ENCODE results near the gene CLSTN2. TPM values are rescaled to one million over a fixed set of nuclear protein-coding genes. Genes with fewer than 3 reads are reported as not detected.

CLSTN2 gene
- total and polyA plus RNA-seq, 2 of the 13 experiments (the other 11 are each of a cell fraction or from before 2014, with no cell fraction given), result not detected

DNA sequence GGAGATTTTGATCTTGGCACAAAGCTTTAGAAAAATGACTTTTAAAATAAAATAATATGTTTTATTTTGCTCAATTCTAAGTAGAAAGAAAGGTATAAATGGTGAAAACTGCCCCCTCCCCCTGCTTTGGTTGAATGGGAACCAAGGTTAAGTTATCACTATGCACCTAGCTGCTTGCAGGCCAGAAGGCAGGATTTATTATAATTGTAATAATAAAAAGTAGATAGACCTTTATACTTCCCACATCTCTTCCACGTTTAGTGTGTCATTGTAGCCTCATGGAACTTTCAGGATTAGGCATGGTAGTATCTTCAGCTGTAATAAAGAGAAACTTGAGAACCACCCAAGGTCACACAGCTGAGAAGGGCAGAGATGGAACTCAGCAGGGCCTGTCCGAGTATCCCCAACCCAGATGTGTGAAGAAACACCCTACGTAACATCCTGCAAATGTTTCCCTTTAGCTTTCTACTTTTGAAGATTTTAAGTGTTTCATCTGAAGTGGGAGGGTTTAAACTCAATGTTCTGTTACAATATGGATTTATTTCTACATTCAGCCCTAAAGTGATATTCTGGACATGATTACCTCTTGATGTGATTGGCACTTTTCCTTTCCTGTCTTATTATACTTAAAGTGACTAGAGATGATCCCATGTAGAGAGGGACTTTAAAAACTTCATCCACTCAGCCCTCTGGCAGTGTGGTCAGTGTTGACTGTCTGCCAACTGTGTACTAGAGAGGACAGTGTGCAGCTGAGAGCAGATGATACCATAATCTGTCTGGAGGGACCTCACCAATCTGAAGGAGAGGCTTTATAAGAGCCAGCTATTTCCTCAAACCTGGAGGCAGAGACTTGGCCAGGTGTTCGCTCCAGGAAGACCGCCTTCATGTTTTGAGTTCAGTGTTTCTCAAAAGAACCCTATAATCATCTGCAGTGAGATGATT, 460.4 kb downstream of the CLSTN2 start (continued):
- TF ChIP-seq, protein P1, sequence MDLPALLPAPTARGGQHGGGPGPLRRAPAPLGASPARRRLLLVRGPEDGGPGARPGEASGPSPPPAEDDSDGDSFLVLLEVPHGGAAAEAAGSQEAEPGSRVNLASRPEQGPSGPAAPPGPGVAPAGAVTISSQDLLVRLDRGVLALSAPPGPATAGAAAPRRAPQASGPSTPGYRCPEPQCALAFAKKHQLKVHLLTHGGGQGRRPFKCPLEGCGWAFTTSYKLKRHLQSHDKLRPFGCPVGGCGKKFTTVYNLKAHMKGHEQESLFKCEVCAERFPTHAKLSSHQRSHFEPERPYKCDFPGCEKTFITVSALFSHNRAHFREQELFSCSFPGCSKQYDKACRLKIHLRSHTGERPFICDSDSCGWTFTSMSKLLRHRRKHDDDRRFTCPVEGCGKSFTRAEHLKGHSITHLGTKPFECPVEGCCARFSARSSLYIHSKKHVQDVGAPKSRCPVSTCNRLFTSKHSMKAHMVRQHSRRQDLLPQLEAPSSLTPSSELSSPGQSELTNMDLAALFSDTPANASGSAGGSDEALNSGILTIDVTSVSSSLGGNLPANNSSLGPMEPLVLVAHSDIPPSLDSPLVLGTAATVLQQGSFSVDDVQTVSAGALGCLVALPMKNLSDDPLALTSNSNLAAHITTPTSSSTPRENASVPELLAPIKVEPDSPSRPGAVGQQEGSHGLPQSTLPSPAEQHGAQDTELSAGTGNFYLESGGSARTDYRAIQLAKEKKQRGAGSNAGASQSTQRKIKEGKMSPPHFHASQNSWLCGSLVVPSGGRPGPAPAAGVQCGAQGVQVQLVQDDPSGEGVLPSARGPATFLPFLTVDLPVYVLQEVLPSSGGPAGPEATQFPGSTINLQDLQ (CRISPR knock-in tag; IDR thresholded peaks at IDR 0.05), result no peak
- no peak for TF ChIP-seq ATAD3A (CRISPR knock-in tag; IDR thresholded peaks at IDR 0.05)

DNA sequence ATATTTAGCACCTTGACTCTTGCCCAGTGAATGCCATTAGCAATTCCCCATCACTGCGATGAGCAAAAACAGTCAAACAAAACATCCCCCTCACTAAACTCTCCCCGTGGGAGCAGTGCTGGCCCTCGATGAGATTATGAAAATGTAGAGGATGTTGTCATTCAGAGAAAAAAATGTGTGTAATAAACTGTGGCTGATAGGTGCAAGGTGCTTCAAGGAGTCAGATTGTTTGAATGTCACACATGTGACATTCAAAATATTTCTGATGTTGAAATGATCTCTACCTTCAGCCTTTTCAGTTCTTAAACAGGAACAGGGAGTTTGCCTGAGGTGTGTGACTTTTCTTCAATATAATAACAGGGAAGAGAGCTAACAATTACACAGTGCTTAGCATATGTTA, 461.1 kb downstream of the CLSTN2 start:
- H2AFZ ChIP-seq (ENCODE audit: low read length), result no peak overlapping the region
- no peak for ATAC-seq
- DNase-seq (ENCODE audit: low spot score), result no peak
- intact Hi-C loops (cut with micrococcal nuclease; ENCODE audit: unreplicated experiment), result no loop called here
- no peaks in the 10 kb centered on the region for H3K79me2 ChIP-seq (ENCODE audit: insufficient read depth, low read length)
- H3K27me3 ChIP-seq (ENCODE audit: control insufficient read depth in 1 of 2, insufficient read depth in 2 of 2, low read length in 2 of 2), result no peaks in the 10 kb centered on the region
- H3K4me1 ChIP-seq (ENCODE audit: insufficient read depth, low read length), result no peaks in the 10 kb centered on the region
- no TSS peak for BruUV-seq (replicated peaks)
- H3K4me2 ChIP-seq (ENCODE audit: low read depth, low read length), result no peak overlapping the region
- H3K4me3 ChIP-seq (replicated peaks in 1 of 3; ENCODE audit: insufficient read depth in 1 of 3, low read depth in 2 of 3, low read length in 3 of 3), result no peak overlapping the region
- ChIA-PET POLR2A (no interaction called here), CTCF (ENCODE audit: low intra/inter-chr PET ratio, low total read pairs) (no interaction called here)
- no peaks in the 10 kb centered on the region for H3K9me3 ChIP-seq (ENCODE audit: low read length)
- no peaks in the 10 kb centered on the region for H3K36me3 ChIP-seq (replicated peaks in 1 of 2; ENCODE audit: control insufficient read depth in 1 of 2, insufficient read depth in 2 of 2, low read length in 2 of 2)
- no peak overlapping the region for H3K9ac ChIP-seq (ENCODE audit: insufficient read depth, low read depth, low read length)
- H4K20me1 ChIP-seq (ENCODE audit: insufficient read depth, low read length), result no peaks in the 10 kb centered on the region
- in situ Hi-C loops (cut with HindIII; ENCODE audit: extremely low pct_ligation_motif_present, low pct_unique_long_range_greater_than_20kb), result no loop called here
- WGBS (ENCODE audit: low lambda C conversion rate), result 29% methylated on average over 3 of the region's 3 CpGs
- FAIRE-seq, result no peak
- H3K27ac ChIP-seq (ENCODE audit: extremely low read length, insufficient read depth, low read length), result no peak overlapping the region
- TF ChIP-seq MBD4 (IDR thresholded peaks at IDR 0.05; ENCODE audit: borderline replicate concordance, low read length) (no peak), ZNF12 (CRISPR knock-in tag; IDR thresholded peaks at IDR 0.05) (no peak), PAF1 (CRISPR knock-in tag; IDR thresholded peaks at IDR 0.05) (no peak), TBX3 (IDR thresholded peaks at IDR 0.05; ENCODE audit: borderline replicate concordance) (no peak), ASH2L (IDR thresholded peaks at IDR 0.05; ENCODE audit: insufficient read length, low read depth, low read length) (no peak), ZNF530 (CRISPR knock-in tag; IDR thresholded peaks at IDR 0.05; ENCODE audit: low read depth) (no peak)
- TF ChIP-seq, protein P2, sequence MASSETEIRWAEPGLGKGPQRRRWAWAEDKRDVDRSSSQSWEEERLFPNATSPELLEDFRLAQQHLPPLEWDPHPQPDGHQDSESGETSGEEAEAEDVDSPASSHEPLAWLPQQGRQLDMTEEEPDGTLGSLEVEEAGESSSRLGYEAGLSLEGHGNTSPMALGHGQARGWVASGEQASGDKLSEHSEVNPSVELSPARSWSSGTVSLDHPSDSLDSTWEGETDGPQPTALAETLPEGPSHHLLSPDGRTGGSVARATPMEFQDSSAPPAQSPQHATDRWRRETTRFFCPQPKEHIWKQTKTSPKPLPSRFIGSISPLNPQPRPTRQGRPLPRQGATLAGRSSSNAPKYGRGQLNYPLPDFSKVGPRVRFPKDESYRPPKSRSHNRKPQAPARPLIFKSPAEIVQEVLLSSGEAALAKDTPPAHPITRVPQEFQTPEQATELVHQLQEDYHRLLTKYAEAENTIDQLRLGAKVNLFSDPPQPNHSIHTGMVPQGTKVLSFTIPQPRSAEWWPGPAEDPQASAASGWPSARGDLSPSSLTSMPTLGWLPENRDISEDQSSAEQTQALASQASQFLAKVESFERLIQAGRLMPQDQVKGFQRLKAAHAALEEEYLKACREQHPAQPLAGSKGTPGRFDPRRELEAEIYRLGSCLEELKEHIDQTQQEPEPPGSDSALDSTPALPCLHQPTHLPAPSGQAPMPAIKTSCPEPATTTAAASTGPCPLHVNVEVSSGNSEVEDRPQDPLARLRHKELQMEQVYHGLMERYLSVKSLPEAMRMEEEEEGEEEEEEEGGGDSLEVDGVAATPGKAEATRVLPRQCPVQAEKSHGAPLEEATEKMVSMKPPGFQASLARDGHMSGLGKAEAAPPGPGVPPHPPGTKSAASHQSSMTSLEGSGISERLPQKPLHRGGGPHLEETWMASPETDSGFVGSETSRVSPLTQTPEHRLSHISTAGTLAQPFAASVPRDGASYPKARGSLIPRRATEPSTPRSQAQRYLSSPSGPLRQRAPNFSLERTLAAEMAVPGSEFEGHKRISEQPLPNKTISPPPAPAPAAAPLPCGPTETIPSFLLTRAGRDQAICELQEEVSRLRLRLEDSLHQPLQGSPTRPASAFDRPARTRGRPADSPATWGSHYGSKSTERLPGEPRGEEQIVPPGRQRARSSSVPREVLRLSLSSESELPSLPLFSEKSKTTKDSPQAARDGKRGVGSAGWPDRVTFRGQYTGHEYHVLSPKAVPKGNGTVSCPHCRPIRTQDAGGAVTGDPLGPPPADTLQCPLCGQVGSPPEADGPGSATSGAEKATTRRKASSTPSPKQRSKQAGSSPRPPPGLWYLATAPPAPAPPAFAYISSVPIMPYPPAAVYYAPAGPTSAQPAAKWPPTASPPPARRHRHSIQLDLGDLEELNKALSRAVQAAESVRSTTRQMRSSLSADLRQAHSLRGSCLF (CRISPR knock-in tag; IDR thresholded peaks at IDR 0.05; ENCODE audit: borderline replicate concordance), result no peak
- TF ChIP-seq, protein P3, sequence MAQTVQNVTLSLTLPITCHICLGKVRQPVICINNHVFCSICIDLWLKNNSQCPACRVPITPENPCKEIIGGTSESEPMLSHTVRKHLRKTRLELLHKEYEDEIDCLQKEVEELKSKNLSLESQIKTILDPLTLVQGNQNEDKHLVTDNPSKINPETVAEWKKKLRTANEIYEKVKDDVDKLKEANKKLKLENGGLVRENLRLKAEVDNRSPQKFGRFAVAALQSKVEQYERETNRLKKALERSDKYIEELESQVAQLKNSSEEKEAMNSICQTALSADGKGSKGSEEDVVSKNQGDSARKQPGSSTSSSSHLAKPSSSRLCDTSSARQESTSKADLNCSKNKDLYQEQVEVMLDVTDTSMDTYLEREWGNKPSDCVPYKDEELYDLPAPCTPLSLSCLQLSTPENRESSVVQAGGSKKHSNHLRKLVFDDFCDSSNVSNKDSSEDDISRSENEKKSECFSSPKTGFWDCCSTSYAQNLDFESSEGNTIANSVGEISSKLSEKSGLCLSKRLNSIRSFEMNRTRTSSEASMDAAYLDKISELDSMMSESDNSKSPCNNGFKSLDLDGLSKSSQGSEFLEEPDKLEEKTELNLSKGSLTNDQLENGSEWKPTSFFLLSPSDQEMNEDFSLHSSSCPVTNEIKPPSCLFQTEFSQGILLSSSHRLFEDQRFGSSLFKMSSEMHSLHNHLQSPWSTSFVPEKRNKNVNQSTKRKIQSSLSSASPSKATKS (CRISPR knock-in tag; IDR thresholded peaks at IDR 0.05), result no peak
- TF ChIP-seq, protein P4, sequence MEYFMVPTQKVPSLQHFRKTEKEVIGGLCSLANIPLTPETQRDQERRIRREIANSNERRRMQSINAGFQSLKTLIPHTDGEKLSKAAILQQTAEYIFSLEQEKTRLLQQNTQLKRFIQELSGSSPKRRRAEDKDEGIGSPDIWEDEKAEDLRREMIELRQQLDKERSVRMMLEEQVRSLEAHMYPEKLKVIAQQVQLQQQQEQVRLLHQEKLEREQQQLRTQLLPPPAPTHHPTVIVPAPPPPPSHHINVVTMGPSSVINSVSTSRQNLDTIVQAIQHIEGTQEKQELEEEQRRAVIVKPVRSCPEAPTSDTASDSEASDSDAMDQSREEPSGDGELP (IDR thresholded peaks at IDR 0.05; ENCODE audit: borderline replicate concordance, low read depth), result no peak
